Fibroblast of mammary gland (primary cell): ENCODE measurements around the gene KCNMB3.

Source experiments
- DNase-seq: peaks from one replicate; pipeline ENCODE4 v3.0.0-alpha.2; 2010; ENCODE audit warnings: low read depth
- H3K4me3 ChIP-seq: 2 replicates; pipeline ENCODE4 v1.5.1; 2011; ENCODE audit warnings: low read depth, mild to moderate bottlenecking, low read length, moderate library complexity; ENCODE audit not compliant: control insufficient read depth
- CTCF ChIP-seq: conservative IDR thresholded peaks from 2 replicates; pipeline ENCODE4 v1.5.1; 2011; ENCODE audit warnings: low read depth, low read length, inconsistent platforms; ENCODE audit not compliant: control insufficient read depth, insufficient read depth

Gene KCNMB3

DNA sequence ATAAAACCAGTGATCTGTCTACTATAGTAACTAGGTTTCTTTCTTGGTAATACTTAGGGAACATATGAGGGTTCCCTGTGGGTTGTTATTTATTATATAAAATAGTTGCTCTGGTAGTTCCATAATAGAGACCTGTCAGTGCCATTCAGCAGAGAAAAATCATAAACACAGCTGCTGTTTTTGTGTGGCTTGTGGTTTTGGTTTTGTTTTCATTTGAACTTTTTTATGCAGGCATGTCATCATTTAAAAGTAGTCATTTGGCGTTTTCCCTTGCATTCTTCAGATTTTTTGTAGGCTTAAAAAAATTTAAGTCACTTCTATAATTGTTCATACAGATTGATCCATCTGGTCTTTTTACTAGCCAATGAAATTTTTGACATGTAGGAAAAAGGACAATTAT is 54.8 kb downstream of the KCNMB3 start:
- DNase-seq: peak; percentile 76
- H3K4me3 ChIP-seq: no peak overlapping the region
- no peak for TF ChIP-seq CTCF

DNA sequence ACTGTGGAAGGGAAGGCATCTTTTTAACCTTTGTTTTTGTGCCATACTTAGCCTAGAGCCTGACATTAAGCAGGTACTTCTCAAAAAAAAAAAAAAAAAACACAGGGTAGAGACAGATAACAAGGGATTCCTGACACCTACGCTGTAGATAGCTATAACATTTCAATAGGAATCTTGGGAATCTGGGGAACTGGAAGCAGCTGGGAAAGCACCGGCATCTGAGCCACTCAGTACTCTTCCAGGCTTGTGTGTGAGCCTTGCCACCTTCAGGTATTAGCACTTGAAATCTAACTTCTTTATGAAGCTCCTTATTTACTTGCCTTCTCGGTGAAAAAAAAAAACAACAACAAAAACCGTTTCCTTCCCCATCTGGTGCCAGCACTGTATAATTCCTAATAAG is 56.0 kb downstream of the KCNMB3 start:
- no peak for TF ChIP-seq CTCF
- no peak overlapping the region for H3K4me3 ChIP-seq
- no peak for DNase-seq
